Measurements from ENCODE around the gene TPSB2.

GRCh38 chr16:1257561-1258224, 27.7 kb upstream of the TPSB2 start:
- TF ChIP-seq EZH2phosphoT487 (IDR thresholded peaks at IDR 0.05; ENCODE audit: borderline replicate concordance, low read length) (no peak), CTCF (IDR thresholded peaks at IDR 0.05; ENCODE audit: low read depth, low read length, poor library complexity, severe bottlenecking) (no peak)

Data from DOHH2 (cell line).